GM21447 (cell line): ENCODE measurements around the gene SMPD4.
A peak's percentile ranks its signal among the peaks of the same experiment; 100 is the strongest.
"Not testable (repeated sequence)": the region's sequence is repeated elsewhere in the genome, so short reads cannot be mapped to it uniquely, and the experiment has no call there.

Experiments
- ATAC-seq: cut with Tn5 transposase; IDR thresholded peaks from one replicate; pipeline ENCODE4 v1.9.1; 2021; ENCODE audit not compliant: unreplicated experiment

Gene SMPD4

GRCh38 chr2:130157825-130158514, 23.4 kb downstream of the SMPD4 start:
- peak; percentile 90 for ATAC-seq

DNA sequence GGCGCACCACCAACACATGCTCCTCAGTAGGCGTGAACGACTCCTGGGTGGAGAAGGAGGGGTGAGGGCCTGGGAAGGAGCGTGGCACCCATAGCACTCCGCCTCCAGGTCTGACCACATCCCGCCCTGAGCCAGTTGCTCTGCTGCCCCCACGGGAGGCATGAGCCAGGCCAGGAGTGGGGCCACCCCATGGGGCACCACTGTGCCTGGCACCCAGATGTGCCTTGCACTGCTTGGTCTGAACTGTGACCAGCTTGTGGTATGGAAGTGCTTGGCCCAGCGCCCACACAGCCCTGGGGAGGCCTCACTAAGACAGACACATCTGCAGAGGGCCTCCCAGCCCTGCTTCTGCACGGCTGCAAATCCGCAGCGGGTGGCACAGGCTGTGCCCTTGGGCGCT, 24.0 kb downstream of the SMPD4 start:
- peak; percentile 39 for ATAC-seq

GRCh38 chr2:130156624-130157004, 24.8 kb downstream of the SMPD4 start:
- ATAC-seq = no peak

DNA sequence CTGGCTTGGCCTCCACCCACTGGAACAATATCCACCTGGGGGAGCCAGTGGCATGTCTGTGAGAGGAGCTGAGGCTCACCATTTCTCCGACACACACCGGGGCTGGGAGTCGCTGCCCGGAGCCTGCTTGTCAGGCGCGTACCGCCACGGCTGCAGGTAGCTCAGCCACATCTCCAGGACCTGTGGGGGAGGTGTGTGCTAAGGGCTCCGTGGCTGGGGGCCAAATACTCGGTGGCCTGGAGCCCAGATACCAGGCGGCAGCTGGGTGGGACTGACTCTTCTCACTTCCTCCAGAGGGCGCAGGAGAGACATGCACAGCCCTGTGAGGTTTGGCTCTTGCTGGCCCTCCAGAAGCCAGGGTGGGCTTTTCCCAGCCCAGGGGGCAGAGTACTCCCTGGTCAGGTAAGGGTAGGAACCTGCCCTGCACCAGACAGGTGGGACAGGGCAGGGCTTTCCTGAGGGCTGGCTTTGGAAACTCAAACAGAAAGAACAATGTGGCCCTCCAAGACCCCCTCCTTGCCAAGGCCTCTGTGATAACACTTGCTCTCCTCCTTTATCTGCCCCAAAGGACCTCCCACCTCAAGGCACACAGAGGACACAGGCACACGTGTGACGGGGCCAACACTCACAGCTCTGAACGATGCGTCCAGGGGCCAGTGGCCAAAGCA, 25.3 kb downstream of the SMPD4 start:
- ATAC-seq = not testable (repeated sequence)

- ATAC-seq = no peak
Measured at GRCh38 chr2:130154773-130155765, 26.3 kb downstream of the SMPD4 start.

GRCh38 chr2:130154423-130154770, 27.0 kb downstream of the SMPD4 start:
- ATAC-seq = not testable (repeated sequence)

DNA sequence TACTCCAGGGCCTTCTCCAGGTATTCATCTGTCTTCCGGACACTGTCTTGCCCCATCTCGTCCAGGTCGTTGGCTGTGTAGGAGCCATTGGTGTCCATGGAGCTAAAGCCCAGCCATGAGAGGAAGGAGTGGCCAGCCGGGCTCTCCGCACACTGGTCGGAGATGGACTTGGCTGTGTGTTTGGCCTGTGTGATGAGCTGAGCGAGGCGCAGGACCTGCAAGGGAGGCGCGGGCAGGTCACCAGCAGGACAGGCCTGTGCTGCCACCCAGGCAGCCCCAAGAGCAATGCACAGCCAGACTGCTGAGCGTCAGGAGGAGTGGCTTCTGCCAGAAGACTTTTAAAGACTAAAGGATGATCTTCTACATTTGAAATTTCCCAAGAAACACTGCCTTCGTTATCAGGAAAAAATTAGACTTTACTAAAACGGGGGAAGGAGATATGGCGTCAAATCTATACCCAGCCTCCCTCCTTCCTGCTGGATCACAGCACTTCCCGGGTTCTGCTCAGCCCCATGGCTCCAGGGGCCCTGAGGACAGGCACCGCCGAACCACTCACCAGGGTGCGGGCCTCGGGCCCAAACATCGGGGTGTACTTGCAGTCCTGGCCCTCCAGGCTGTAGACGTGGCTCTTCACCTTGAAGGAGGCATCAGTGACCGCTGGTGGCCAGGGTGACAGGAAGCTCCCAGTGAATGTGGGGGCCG, 27.5 kb downstream of the SMPD4 start:
- ATAC-seq = not testable (repeated sequence)

- ATAC-seq = no peak
Measured at GRCh38 chr2:130152816-130153595, 28.4 kb downstream of the SMPD4 start.

- ATAC-seq = not testable (repeated sequence)
Measured at GRCh38 chr2:130152136-130152815, 29.1 kb downstream of the SMPD4 start.

DNA sequence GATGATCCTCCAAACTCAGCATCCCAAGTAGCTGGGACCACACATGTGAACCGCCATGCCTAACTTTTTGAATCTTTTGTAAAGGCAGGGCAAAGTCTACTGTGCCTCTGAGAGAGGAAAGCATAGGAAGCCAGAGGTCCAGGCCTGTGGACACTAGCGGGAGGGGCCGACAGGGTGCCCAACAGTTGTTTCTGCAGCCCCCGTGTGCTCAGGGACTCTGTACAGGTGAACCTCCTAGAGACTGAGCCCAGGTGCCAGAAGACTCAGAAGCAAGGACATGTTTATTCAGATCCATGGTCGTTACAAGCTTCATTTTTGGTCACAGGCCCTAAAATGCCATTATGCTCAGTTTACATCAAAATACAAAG, 30.3 kb downstream of the SMPD4 start:
- not testable (repeated sequence) for ATAC-seq

GRCh38 chr2:130150181-130151144, 30.9 kb downstream of the SMPD4 start:
- no peak for ATAC-seq

- not testable (repeated sequence) for ATAC-seq
Measured at GRCh38 chr2:130148515-130148914, 32.9 kb downstream of the SMPD4 start.

DNA sequence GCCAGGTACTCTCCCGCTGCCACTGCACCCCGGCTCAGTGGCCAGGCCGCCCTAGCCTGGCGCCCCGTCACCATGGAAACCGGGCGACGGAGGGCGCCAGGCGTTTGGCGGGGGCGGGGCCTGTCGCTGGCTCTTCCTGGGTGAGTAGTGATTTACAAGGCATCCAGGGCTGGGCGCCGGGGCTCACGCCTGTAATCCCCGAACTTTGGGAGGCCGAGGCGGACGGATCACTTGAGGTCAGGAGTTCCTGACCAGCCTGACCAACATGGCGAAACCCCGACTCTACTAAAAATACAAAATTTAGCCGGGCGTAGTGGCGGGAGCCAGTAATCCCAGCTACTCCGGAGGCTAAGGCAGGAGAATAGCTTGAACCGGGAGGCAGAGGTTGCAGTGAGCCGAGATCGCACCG, 36.4 kb downstream of the SMPD4 start, which contains the start of gene CCDC74B:
CCDC74B (minus strand) TSS at position 107 of the 409 bp plus-strand sequence. CDS start 116 bp downstream, outside the sequence.
- ATAC-seq = peak; percentile 86

DNA sequence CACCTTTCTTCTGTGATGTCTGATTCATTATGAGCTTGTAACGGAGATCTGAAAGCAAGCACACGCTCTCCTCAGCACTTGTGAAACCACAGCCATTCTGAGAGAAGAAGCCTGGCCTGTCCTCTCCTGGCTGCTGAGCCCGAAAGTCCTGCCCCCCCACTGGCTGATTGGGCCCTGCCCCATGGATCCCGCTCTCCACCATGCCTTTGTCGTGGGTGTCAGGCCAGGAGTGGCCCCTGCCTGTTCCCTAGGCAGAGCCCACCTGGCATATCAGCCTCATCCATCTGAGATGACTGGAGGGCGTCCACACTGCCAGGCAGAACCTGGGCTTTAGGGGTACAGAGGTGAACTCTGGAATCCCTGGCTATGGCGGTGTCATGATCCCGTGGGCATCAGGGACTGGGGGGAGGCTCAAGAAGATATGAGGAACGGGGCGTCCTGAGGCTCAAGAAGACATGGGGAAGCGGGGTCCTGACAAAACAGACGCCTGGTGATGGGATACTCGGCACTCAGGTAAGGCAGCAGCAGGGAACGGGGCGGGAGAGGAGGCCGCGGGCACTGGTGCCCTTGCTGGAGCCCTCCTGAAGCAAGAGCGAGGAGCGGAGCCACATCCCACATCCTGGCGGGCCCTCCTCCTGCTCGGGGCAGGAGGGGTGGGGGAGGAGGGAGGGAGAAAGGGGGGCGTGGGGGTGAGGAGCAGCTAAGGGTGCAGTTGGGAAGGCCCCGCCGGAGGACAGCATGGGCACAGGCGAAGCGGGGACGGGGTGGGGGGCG, 37.9 kb downstream of the SMPD4 start:
- ATAC-seq = not testable (repeated sequence)

GRCh38 chr2:130142396-130143265, 38.8 kb downstream of the SMPD4 start:
- not testable (repeated sequence) for ATAC-seq

DNA sequence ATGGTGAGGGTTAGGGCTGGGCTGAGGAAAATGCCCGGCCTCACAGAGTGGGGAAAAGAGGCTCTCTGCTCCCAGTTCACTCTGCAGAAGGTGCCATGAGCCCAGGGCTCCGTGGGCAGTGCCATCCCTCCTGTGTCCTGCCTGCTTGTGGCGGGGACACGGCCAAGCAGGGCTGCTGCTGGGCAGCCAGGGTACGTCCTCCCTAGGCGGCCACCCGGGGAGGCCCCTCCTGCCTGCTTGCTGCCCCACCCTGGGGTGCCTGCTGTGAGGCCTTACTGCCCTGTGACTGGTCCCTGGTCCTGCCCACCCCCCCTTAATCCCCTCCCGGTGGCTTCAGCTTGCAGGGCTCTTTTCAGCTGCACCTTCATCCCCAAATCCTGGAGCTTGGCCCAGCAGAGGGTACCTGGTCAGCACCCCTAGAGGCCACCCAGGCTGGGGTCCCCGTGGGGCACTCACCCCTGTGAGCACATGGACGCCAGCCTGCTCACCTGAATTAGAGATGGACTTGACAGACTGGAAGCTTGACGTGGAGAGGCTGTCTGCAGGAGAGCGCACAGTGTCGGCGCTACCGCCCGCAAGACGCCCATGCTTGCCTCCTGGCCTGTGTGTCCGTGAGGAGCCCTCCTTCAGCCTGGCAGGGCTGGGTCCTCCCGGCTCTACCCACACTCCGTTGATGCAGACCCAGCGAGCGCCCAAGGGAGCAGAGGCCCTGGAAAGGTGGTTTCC, 39.6 kb downstream of the SMPD4 start:
- ATAC-seq = not testable (repeated sequence)
